HCT116 (cell line): Measurements from ENCODE around the gene GPAM. TPM values are rescaled to one million over a fixed set of nuclear protein-coding genes. Genes with fewer than 3 reads are reported as not detected.

Source experiments
- ATAC-seq: fragments of 200-7000 bp; cut with Tn5 transposase; 2 replicates; pipeline ENCODE4 v1.9.1; 2020; ENCODE audit warnings: mild to moderate bottlenecking, moderate library complexity
- BruUV-seq: library from RNA; stranded (reverse); fragments of 400-500 nt; replicated peaks from 2 replicates; lab custom pipeline; 2021; lab: Mats Ljungman, UMichigan
- CTCF ChIA-PET: fragments of 300-600 bp; sonication (Branson Sonifier 250); formaldehyde crosslinking; loops from one replicate; lab custom pipeline; 2021; ENCODE audit warnings: antibody characterized with exemption; lab: Charles Lee
- POLR2A ChIA-PET: fragments of 300-600, 350-600 bp; sonication (Branson Sonifier 250); formaldehyde crosslinking; loops from one replicate; lab custom pipeline; 2021; ENCODE audit warnings: antibody characterized with exemption; lab: Charles Lee
- RAD21 ChIA-PET, 2 experiments: fragments of 300-600 bp; sonication (Branson Sonifier 250); formaldehyde crosslinking; loops; one replicate each; lab custom pipeline; 2023; ENCODE audit warnings: low total read pairs in 2 of 2; ENCODE audit not compliant: uncharacterized antibody in 2 of 2, unreplicated experiment in 2 of 2, low non-redundant PET in 1 of 2; lab: Charles Lee
- DNase-seq: peaks from one replicate; pipeline ENCODE4 v3.0.0-alpha.2; 2010; ENCODE audit warnings: low read depth, low spot score
- H2AFZ ChIP-seq: fragments of 200-600 bp; shearing (Covaris generic), sonication (generic); 2 replicates; pipeline ENCODE4 v1.6.1; 2017; ENCODE audit warnings: low read depth, mixed run types, mixed read lengths, antibody characterized with exemption, low read length; ENCODE audit not compliant: poor library complexity, severe bottlenecking
- H3K27ac ChIP-seq: 2 replicates; pipeline ENCODE4 v1.5.1; 2012; ENCODE audit warnings: low read depth, low read length
- H3K27me3 ChIP-seq: fragments of 200-600 bp; sonication (generic); 2 replicates; pipeline ENCODE4 v1.6.1; 2016; ENCODE audit warnings: mixed run types, low read length, mixed read lengths; ENCODE audit not compliant: insufficient read depth
- H3K36me3 ChIP-seq, 2 experiments: fragments of 200-500 bp in 1 of 2; fragments of 200-600 bp in 1 of 2; sonication (Bioruptor generic) in 1 of 2; sonication (generic) in 1 of 2; 2 replicates each; pipeline versions ENCODE4 v1.5.1 to v1.6.1; 2014 to 2016; ENCODE audit warnings: low read length in 2 of 2, inconsistent platforms in 1 of 2, mixed read lengths in 1 of 2, mixed run types in 1 of 2; ENCODE audit not compliant: insufficient read depth in 2 of 2, control insufficient read depth in 1 of 2
- H3K4me1 ChIP-seq, 2 experiments: fragments of 200-600 bp in 1 of 2; sonication (generic) in 1 of 2; 2 replicates each; pipeline versions ENCODE4 v1.5.1 to v1.6.1; 2012 to 2017; ENCODE audit warnings: low read length in 2 of 2, inconsistent platforms in 1 of 2, mild to moderate bottlenecking in 1 of 2, mixed read lengths in 1 of 2, mixed run types in 1 of 2, moderate library complexity in 1 of 2; ENCODE audit not compliant: insufficient read depth in 2 of 2, control insufficient read depth in 1 of 2
- H3K4me2 ChIP-seq: fragments of 200-600 bp; sonication (generic); 2 replicates; pipeline ENCODE4 v1.6.1; 2017; ENCODE audit warnings: mixed run types, low read length, mixed read lengths
- H3K4me3 ChIP-seq, 2 experiments: fragments of 200-600 bp in 1 of 2; sonication (generic) in 1 of 2; replicated peaks in 1 of 2; 2 replicates each; pipeline ENCODE4 v1.5.1; 2011 to 2016; ENCODE audit warnings: low read length in 2 of 2, control low read depth in 1 of 2, low read depth in 1 of 2, mild to moderate bottlenecking in 1 of 2, mixed read lengths in 1 of 2, mixed run types in 1 of 2
- H3K79me2 ChIP-seq: fragments of 200-600 bp; sonication (generic); 2 replicates; pipeline ENCODE4 v1.6.1; 2017; ENCODE audit warnings: mild to moderate bottlenecking, mixed run types, low read length, moderate library complexity, mixed read lengths; ENCODE audit not compliant: insufficient read depth
- H3K9ac ChIP-seq: fragments of 200-600 bp; sonication (generic); 2 replicates; pipeline ENCODE4 v1.6.1; 2016; ENCODE audit warnings: low read length, mixed read lengths
- H3K9me2 ChIP-seq: fragments of 200-600 bp; sonication (generic), shearing (Covaris generic); 2 replicates; pipeline ENCODE4 v1.6.1; 2017; ENCODE audit warnings: mixed run types, mild to moderate bottlenecking, moderate library complexity; ENCODE audit not compliant: insufficient read depth
- H3K9me3 ChIP-seq, 2 experiments: fragments of 200-500 bp in 1 of 2; fragments of 200-600 bp in 1 of 2; sonication (Bioruptor generic) in 1 of 2; sonication (generic) in 1 of 2; 2 replicates each; pipeline ENCODE4 v1.6.1; 2014 to 2017; ENCODE audit warnings: low read length in 2 of 2, mixed read lengths in 2 of 2, inconsistent platforms in 1 of 2, low read depth in 1 of 2, mild to moderate bottlenecking in 1 of 2, mixed run types in 1 of 2, moderate library complexity in 1 of 2; ENCODE audit not compliant: control insufficient read depth in 1 of 2, insufficient read depth in 1 of 2
- H4K20me1 ChIP-seq: fragments of 200-600 bp; sonication (generic), shearing (Covaris generic); 2 replicates; pipeline ENCODE4 v1.6.1; 2017; ENCODE audit warnings: mixed run types, mild to moderate bottlenecking, moderate library complexity; ENCODE audit not compliant: insufficient read depth
- ELF1 ChIP-seq: IDR thresholded peaks from 2 replicates; pipeline ENCODE4 v1.6.1; 2012; ENCODE audit warnings: low read depth, borderline replicate concordance
- EZH2 ChIP-seq: fragments of 200-600 bp; sonication (generic); IDR thresholded peaks from 2 replicates; pipeline ENCODE4 v1.6.1; 2017; ENCODE audit warnings: antibody characterized with exemption, mixed run types
- FOSL1 ChIP-seq: IDR thresholded peaks from 2 replicates; pipeline ENCODE4 v1.6.1; 2012; ENCODE audit warnings: low read depth
- RAD21 ChIP-seq: IDR thresholded peaks from 2 replicates; pipeline ENCODE4 v1.6.1; 2012; ENCODE audit warnings: low read depth, mild to moderate bottlenecking
- SIN3A ChIP-seq: IDR thresholded peaks from 2 replicates; pipeline ENCODE4 v1.6.1; 2012; ENCODE audit warnings: low read depth
- SP1 ChIP-seq: IDR thresholded peaks from 2 replicates; pipeline ENCODE4 v1.6.1; 2012; ENCODE audit warnings: low read depth
- SRF ChIP-seq: IDR thresholded peaks from 2 replicates; pipeline ENCODE4 v1.6.1; 2012; ENCODE audit warnings: low read depth
- YY1 ChIP-seq: IDR thresholded peaks from 2 replicates; pipeline ENCODE4 v1.6.1; 2011; ENCODE audit warnings: low read length, low read depth, moderate library complexity, mild to moderate bottlenecking; ENCODE audit not compliant: insufficient replicate concordance; ENCODE audit errors: extremely low read depth
- ZFX ChIP-seq: fragments of 450-650 bp; IDR thresholded peaks from 2 replicates; pipeline ENCODE4 v1.6.1; 2017
- intact Hi-C: fragments of 100-400 bp; cut with micrococcal nuclease; formaldehyde crosslinking; loops from 2 replicates; pipeline ENCODE4 v1.10.0; 2022
- total RNA-seq: library from RNA; stranded (reverse); gene quantifications from one replicate; pipeline ENCODE4 v1.2.1, GENCODE V29; 2021; ENCODE audit not compliant: unreplicated experiment
- TF ChIP-seq, protein P1 (sequence below): IDR thresholded peaks from 2 replicates; pipeline ENCODE4 v1.6.1; 2012; ENCODE audit warnings: low read depth
- TF ChIP-seq, protein P2 (sequence below), 3 experiments: fragments of 200-600 bp in 1 of 3; sonication (generic) in 1 of 3; IDR thresholded peaks in 2 of 3; conservative IDR thresholded peaks in 1 of 3; 2 replicates each; pipeline ENCODE4 v1.5.1; 2012 to 2017; ENCODE audit warnings: low read depth in 2 of 3, low read length in 2 of 3, antibody characterized with exemption in 1 of 3, borderline replicate concordance in 1 of 3, control low read depth in 1 of 3, mild to moderate bottlenecking in 1 of 3, mixed read lengths in 1 of 3, mixed run types in 1 of 3, moderate library complexity in 1 of 3; ENCODE audit not compliant: insufficient read depth in 1 of 3

GPAM gene
- total RNA-seq, 1 experiment from 2014 or later: 19.3 TPM

DNA sequence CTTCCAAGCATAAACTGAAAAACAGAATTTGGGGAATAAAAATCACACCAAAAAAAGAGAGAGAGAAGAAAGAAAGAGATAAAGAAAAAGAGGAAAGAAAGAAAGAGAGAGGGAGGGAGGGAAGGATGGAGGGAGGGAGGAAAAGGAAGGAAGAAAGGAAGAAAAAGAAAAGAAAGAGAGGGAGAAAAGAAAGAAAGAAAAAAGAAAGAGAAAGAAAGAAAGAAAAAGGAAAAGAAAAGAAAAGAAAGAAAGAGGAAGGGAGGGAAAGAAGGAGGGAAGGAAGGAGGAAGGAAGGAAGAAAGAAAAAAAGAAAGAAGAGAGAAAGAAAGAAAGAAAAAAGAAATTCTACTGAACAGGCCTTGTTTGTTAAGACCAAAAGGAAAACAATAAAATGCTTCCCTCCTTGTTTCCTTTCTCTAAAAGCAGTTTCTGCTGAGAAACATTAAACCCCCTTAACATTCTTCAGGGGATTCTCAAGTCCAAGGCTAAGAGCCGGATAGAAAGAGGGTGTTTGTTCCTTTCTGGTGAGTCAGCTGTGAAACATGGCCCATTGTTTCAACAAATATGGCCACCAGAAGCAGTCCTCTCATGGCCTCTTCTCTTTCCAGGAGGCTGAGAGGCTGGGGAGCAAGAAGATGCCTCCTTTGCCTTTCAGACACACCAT lies 46.9 kb upstream of the GPAM start:
- RAD21 ChIA-PET: no interaction called here
- Histone ChIP-seq H3K4me1 (peaks cover 0 to 13% of the 10 kb centered on the region in 2 experiments; a peak in 1 of 4 replicates), H3K4me2 (no peak overlapping the region)

DNA sequence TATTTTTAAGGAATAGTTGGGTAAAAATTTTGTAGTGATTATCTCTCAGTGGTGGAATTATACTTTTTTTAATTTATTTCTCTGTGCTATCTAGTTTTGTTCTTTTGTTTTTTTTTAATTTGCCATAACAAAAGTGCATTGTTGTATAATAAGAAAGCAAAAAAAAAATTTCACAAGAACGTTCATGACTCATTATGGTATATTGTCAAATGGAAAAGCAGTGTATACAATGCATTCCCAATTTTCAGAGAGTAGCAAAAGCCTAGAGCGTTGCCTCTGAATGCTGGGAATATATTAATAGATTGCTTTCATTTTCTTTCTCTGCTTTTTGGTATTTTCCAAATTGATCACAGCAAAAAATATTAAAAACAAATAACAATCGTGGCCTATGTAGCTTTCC lies 46.3 kb upstream of the GPAM start:
- intact Hi-C loops: no loop called here
- ChIA-PET CTCF (no interaction called here), RAD21 (no interaction called here)
- Histone ChIP-seq H3K4me3 (no peak overlapping the region), H3K9ac (no peak overlapping the region), H3K27me3 (no peaks in the 10 kb centered on the region), H3K79me2 (no peaks in the 10 kb centered on the region), H3K9me2 (no peaks in the 10 kb centered on the region), H3K9me3 (no peaks in the 10 kb centered on the region; a peak in 1 of 4 replicates), H4K20me1 (no peaks in the 10 kb centered on the region), H3K4me2 (no peak overlapping the region), H3K27ac (no peak overlapping the region)
- no peak for ATAC-seq
- no TSS peak for BruUV-seq
- TF ChIP-seq SRF (no peak), EZH2 (no peak), SP1 (no peak), FOSL1 (no peak), YY1 (no peak), SIN3A (no peak), ELF1 (no peak), RAD21 (no peak), ZFX (no peak)
- TF ChIP-seq, protein P1, sequence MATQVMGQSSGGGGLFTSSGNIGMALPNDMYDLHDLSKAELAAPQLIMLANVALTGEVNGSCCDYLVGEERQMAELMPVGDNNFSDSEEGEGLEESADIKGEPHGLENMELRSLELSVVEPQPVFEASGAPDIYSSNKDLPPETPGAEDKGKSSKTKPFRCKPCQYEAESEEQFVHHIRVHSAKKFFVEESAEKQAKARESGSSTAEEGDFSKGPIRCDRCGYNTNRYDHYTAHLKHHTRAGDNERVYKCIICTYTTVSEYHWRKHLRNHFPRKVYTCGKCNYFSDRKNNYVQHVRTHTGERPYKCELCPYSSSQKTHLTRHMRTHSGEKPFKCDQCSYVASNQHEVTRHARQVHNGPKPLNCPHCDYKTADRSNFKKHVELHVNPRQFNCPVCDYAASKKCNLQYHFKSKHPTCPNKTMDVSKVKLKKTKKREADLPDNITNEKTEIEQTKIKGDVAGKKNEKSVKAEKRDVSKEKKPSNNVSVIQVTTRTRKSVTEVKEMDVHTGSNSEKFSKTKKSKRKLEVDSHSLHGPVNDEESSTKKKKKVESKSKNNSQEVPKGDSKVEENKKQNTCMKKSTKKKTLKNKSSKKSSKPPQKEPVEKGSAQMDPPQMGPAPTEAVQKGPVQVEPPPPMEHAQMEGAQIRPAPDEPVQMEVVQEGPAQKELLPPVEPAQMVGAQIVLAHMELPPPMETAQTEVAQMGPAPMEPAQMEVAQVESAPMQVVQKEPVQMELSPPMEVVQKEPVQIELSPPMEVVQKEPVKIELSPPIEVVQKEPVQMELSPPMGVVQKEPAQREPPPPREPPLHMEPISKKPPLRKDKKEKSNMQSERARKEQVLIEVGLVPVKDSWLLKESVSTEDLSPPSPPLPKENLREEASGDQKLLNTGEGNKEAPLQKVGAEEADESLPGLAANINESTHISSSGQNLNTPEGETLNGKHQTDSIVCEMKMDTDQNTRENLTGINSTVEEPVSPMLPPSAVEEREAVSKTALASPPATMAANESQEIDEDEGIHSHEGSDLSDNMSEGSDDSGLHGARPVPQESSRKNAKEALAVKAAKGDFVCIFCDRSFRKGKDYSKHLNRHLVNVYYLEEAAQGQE: no peak
- TF ChIP-seq, protein P2, sequence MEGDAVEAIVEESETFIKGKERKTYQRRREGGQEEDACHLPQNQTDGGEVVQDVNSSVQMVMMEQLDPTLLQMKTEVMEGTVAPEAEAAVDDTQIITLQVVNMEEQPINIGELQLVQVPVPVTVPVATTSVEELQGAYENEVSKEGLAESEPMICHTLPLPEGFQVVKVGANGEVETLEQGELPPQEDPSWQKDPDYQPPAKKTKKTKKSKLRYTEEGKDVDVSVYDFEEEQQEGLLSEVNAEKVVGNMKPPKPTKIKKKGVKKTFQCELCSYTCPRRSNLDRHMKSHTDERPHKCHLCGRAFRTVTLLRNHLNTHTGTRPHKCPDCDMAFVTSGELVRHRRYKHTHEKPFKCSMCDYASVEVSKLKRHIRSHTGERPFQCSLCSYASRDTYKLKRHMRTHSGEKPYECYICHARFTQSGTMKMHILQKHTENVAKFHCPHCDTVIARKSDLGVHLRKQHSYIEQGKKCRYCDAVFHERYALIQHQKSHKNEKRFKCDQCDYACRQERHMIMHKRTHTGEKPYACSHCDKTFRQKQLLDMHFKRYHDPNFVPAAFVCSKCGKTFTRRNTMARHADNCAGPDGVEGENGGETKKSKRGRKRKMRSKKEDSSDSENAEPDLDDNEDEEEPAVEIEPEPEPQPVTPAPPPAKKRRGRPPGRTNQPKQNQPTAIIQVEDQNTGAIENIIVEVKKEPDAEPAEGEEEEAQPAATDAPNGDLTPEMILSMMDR (IDR thresholded peaks at IDR 0.05 in 2 of 3, conservative IDR thresholded peaks at IDR 0.05 in 1 of 3; ENCODE audit: borderline replicate concordance in 1 of 3, insufficient read depth in 1 of 3, low read depth in 2 of 3, low read length in 2 of 3): no peak
- TF ChIP-seq, all 23 proteins: peak for 0
- POLR2A ChIA-PET: no interaction called here
- Histone ChIP-seq H3K4me1 (peaks cover 0 to 13% of the 10 kb centered on the region in 2 experiments; a peak in 1 of 4 replicates), H2AFZ (no peak overlapping the region), H3K36me3 (no peaks in the 10 kb centered on the region)
- no peak for DNase-seq

More for the DNA sequence above, 46.9 kb upstream of the GPAM start:
- Histone ChIP-seq H3K4me3 (no peak overlapping the region), H3K36me3 (no peaks in the 10 kb centered on the region), H3K79me2 (no peaks in the 10 kb centered on the region), H3K27me3 (no peaks in the 10 kb centered on the region), H4K20me1 (no peaks in the 10 kb centered on the region), H3K9me3 (no peaks in the 10 kb centered on the region; a peak in 1 of 4 replicates), H3K27ac (no peak overlapping the region), H3K9me2 (no peaks in the 10 kb centered on the region), H2AFZ (peak overlapping the region; percentile 63), H3K9ac (no peak overlapping the region)
- ChIA-PET CTCF (no interaction called here), POLR2A (no interaction called here)
- intact Hi-C loops: no loop called here
- TF ChIP-seq YY1: peak; percentile 61
- no peak for TF ChIP-seq ELF1
- no peak for TF ChIP-seq EZH2
- ATAC-seq (no peak), DNase-seq (no peak)
- no TSS peak for BruUV-seq
